Osteoblast (primary cell): ENCODE data around the gene ARHGEF9. TPM values are rescaled to one million over a fixed set of nuclear protein-coding genes. Genes with fewer than 3 reads are reported as not detected.
"Not testable (repeated sequence)": the region's sequence is repeated elsewhere in the genome, so short reads cannot be mapped to it uniquely, and the experiment has no call there.

ENCODE experiments used
- DNase-seq: peaks from one replicate; pipeline ENCODE4 v3.0.0; 2011; ENCODE audit warnings: low spot score, mixed read lengths; ENCODE audit not compliant: insufficient read length; ENCODE audit errors: missing footprints
- H2AFZ ChIP-seq: 2 replicates; pipeline ENCODE4 v1.6.0; 2011; ENCODE audit warnings: mild to moderate bottlenecking, low read length
- H3K27ac ChIP-seq: 2 replicates; pipeline ENCODE4 v1.5.1; 2011; ENCODE audit warnings: mild to moderate bottlenecking, low read depth, low read length, moderate library complexity
- H3K27me3 ChIP-seq: 2 replicates; pipeline ENCODE4 v1.6.0; 2012; ENCODE audit warnings: mild to moderate bottlenecking, control low read depth, inconsistent platforms, low read length, moderate library complexity; ENCODE audit not compliant: insufficient read depth
- H3K36me3 ChIP-seq: 2 replicates; pipeline ENCODE4 v1.5.1; 2011; ENCODE audit warnings: mild to moderate bottlenecking, low read length, control low read depth, moderate library complexity; ENCODE audit not compliant: insufficient read depth
- H3K4me1 ChIP-seq: 2 replicates; pipeline ENCODE4 v1.5.1; 2011; ENCODE audit warnings: mild to moderate bottlenecking, low read length, control low read depth, moderate library complexity; ENCODE audit not compliant: insufficient read depth
- H3K4me2 ChIP-seq: 2 replicates; pipeline ENCODE4 v1.6.0; 2011; ENCODE audit warnings: mild to moderate bottlenecking, low read length; ENCODE audit not compliant: insufficient read depth
- H3K4me3 ChIP-seq: fragments of 200-600 bp; sonication (generic); 3 replicates; pipeline ENCODE4 v1.5.1; 2012; ENCODE audit warnings: mild to moderate bottlenecking, low read length, inconsistent platforms; ENCODE audit not compliant: insufficient read depth
- H3K79me2 ChIP-seq: 2 replicates; pipeline ENCODE4 v1.6.0; 2012; ENCODE audit warnings: mild to moderate bottlenecking, low read length, control low read depth, inconsistent platforms; ENCODE audit not compliant: insufficient read depth
- H3K9me3 ChIP-seq: 2 replicates; pipeline ENCODE4 v1.5.1; 2011; ENCODE audit warnings: low read depth, low read length, control low read depth
- H4K20me1 ChIP-seq: 2 replicates; pipeline ENCODE4 v1.6.0; 2012; ENCODE audit warnings: mild to moderate bottlenecking, low read length, control low read depth; ENCODE audit not compliant: insufficient read depth
- CTCF ChIP-seq: IDR thresholded peaks from 2 replicates; pipeline ENCODE4 v1.5.1; 2011; ENCODE audit warnings: mild to moderate bottlenecking, low read depth, low read length, moderate library complexity; ENCODE audit errors: extremely low read depth
- total RNA-seq: library from RNA; depleted of rRNA; stranded (reverse); fragments of >200 nt; gene quantifications from 2 replicates; pipeline ENCODE4 v1.2.3, GENCODE V29; 2012

Gene ARHGEF9
- total RNA-seq, 1 donor, result 16.3 TPM

- Histone ChIP-seq H3K4me3 (no peak overlapping the region), H3K9me3 (no peaks in the 10 kb centered on the region), H3K27me3 (no peaks in the 10 kb centered on the region), H3K4me2 (no peak overlapping the region), H3K27ac (no peak overlapping the region), H4K20me1 (no peaks in the 10 kb centered on the region), H2AFZ (no peak overlapping the region), H3K4me1 (peaks cover 7% of the 10 kb centered on the region), H3K36me3 (no peaks in the 10 kb centered on the region), H3K79me2 (no peaks in the 10 kb centered on the region)
- DNase-seq, result no peak
- TF ChIP-seq CTCF, result no peak
These were observed 132.8 kb downstream of the ARHGEF9 start for GRCh38 chrX:63652086-63652765.

GRCh38 chrX:63645748-63646147 is 139.3 kb downstream of the ARHGEF9 start:
- H3K27me3 ChIP-seq, H3K9me3 ChIP-seq, H3K4me2 ChIP-seq, H3K27ac ChIP-seq, H3K4me3 ChIP-seq, DNase-seq, H2AFZ ChIP-seq, H3K4me1 ChIP-seq, H3K36me3 ChIP-seq, H4K20me1 ChIP-seq, H3K79me2 ChIP-seq: not testable (repeated sequence)

- no peaks in the 10 kb centered on the region for H3K79me2 ChIP-seq
- no peak for TF ChIP-seq CTCF
- H3K4me1 ChIP-seq, result no peaks in the 10 kb centered on the region
- H3K27ac ChIP-seq, result no peak overlapping the region
- no peak for DNase-seq
- H3K36me3 ChIP-seq, result no peaks in the 10 kb centered on the region
- no peak overlapping the region for H3K4me3 ChIP-seq
- no peak overlapping the region for H3K4me2 ChIP-seq
- no peaks in the 10 kb centered on the region for H3K27me3 ChIP-seq
- H2AFZ ChIP-seq, result no peak overlapping the region
- H3K9me3 ChIP-seq, result no peaks in the 10 kb centered on the region
- no peaks in the 10 kb centered on the region for H4K20me1 ChIP-seq
These were observed 149.3 kb downstream of the ARHGEF9 start for GRCh38 chrX:63635750-63636149.

- DNase-seq, result no peak
These were observed 171.4 kb downstream of the ARHGEF9 start for GRCh38 chrX:63613531-63614028.

More at GRCh38 chrX:63613531-63614028, 171.4 kb downstream of the ARHGEF9 start:
- Histone ChIP-seq H3K27ac (no peak overlapping the region), H2AFZ (no peak overlapping the region), H4K20me1 (no peaks in the 10 kb centered on the region), H3K4me3 (no peak overlapping the region), H3K27me3 (no peaks in the 10 kb centered on the region), H3K9me3 (no peaks in the 10 kb centered on the region), H3K4me2 (no peak overlapping the region), H3K79me2 (no peaks in the 10 kb centered on the region), H3K36me3 (no peaks in the 10 kb centered on the region), H3K4me1 (no peaks in the 10 kb centered on the region)
- TF ChIP-seq CTCF, result no peak
